ENCODE measurements around the gene CTSF.
"Not testable (repeated sequence)": the region's sequence is repeated elsewhere in the genome, so short reads cannot be mapped to it uniquely, and the experiment has no call there.

Gene CTSF

GRCh38 chr11:66589996-66590675, 21.7 kb upstream of the CTSF start:
- no peak for DNase-seq (ENCODE audit: low read depth in 2 of 2)

GRCh38 chr11:66589315-66589714, 20.9 kb upstream of the CTSF start:
- DNase-seq (ENCODE audit: low read depth in 2 of 2) = not testable (repeated sequence)

GRCh38 chr11:66586136-66586535, 17.7 kb upstream of the CTSF start:
- DNase-seq (ENCODE audit: low read depth in 2 of 2) = no peak

GRCh38 chr11:66585447-66585846, 17.0 kb upstream of the CTSF start:
- not testable (repeated sequence) for DNase-seq (ENCODE audit: low read depth in 2 of 2)

- not testable (repeated sequence) for DNase-seq (ENCODE audit: low read depth in 2 of 2)
These were observed 14.2 kb upstream of the CTSF start for GRCh38 chr11:66582565-66583147.

GRCh38 chr11:66581261-66581660, 12.9 kb upstream of the CTSF start:
- no peak for DNase-seq (ENCODE audit: low read depth in 2 of 2)

- DNase-seq (ENCODE audit: low read depth in 2 of 2) = no peak
These were observed 12.4 kb upstream of the CTSF start for GRCh38 chr11:66580803-66581202.

- DNase-seq (ENCODE audit: low read depth in 2 of 2) = peak; percentile 56 to 74
These were observed 10.7 kb upstream of the CTSF start for GRCh38 chr11:66579017-66579606.

GRCh38 chr11:66570850-66571180, 2.4 kb upstream of the CTSF start:
- no peak for DNase-seq (ENCODE audit: low read depth in 2 of 2)

GRCh38 chr11:66570079-66570849, 1.9 kb upstream of the CTSF start:
- DNase-seq (ENCODE audit: low read depth in 2 of 2) = no peak

GRCh38 chr11:66569076-66569475, 670 bp upstream of the CTSF start:
- no peak for DNase-seq (ENCODE audit: low read depth in 2 of 2)

- DNase-seq (ENCODE audit: low read depth in 2 of 2) = no peak
These were observed 651 bp downstream of the CTSF start for GRCh38 chr11:66567787-66568123.

GRCh38 chr11:66566221-66566620, 2.2 kb downstream of the CTSF start:
- DNase-seq (ENCODE audit: low read depth in 2 of 2) = no peak

GRCh38 chr11:66564984-66565383, 3.4 kb downstream of the CTSF start:
- DNase-seq (ENCODE audit: low read depth in 2 of 2) = no peak

- no peak for DNase-seq (ENCODE audit: low read depth in 2 of 2)
These were observed 3.9 kb downstream of the CTSF start for GRCh38 chr11:66564538-66564937.

- DNase-seq (ENCODE audit: low read depth in 2 of 2) = no peak
These were observed 4.6 kb downstream of the CTSF start for GRCh38 chr11:66563832-66564231.

- no peak for DNase-seq (ENCODE audit: low read depth in 2 of 2)
These were observed 5.4 kb downstream of the CTSF start for GRCh38 chr11:66562907-66563583.

- DNase-seq (ENCODE audit: low read depth in 2 of 2) = no peak
These were observed 6.1 kb downstream of the CTSF start for GRCh38 chr11:66562275-66562674.

GRCh38 chr11:66561975-66562248, 6.5 kb downstream of the CTSF start:
- DNase-seq (ENCODE audit: low read depth in 2 of 2) = no peak

GRCh38 chr11:66561178-66561974, 7.0 kb downstream of the CTSF start:
- DNase-seq (ENCODE audit: low read depth in 2 of 2) = no peak

- DNase-seq (ENCODE audit: low read depth in 2 of 2) = no peak
These were observed 8.3 kb downstream of the CTSF start for GRCh38 chr11:66559866-66560676.

All from stimulated activated CD8-positive, alpha-beta memory T cell treated with anti-CD3 and anti-CD28 coated beads, Interleukin-15, amount 100 ng/mL, for 48 hours (primary cell).